IMR-90 (cell line): ENCODE results near the gene PEX10. TPM values are rescaled to one million over a fixed set of nuclear protein-coding genes. Genes with fewer than 3 reads are reported as not detected.

Source experiments
- ATAC-seq: fragments of 200-7000 bp; cut with Tn5 transposase; 2 replicates; pipeline ENCODE4 v1.9.1; 2020; ENCODE audit warnings: low read depth, mild to moderate bottlenecking, moderate library complexity
- BruUV-seq: library from RNA; stranded (reverse); fragments of 400-500 nt; replicated peaks from 2 replicates; lab custom pipeline; 2021; lab: Mats Ljungman, UMichigan
- CTCF ChIA-PET: fragments of 300-600 bp; formaldehyde crosslinking; extraction: SDS; loops from one replicate; lab custom pipeline; 2021; ENCODE audit warnings: antibody characterized with exemption; lab: Yijun Ruan, JAX
- POLR2A ChIA-PET: fragments of 300-600 bp; sonication (Branson Sonifier 250); formaldehyde crosslinking; loops from one replicate; lab custom pipeline; 2022; ENCODE audit warnings: antibody characterized with exemption; ENCODE audit not compliant: unreplicated experiment; lab: Charles Lee
- DNase-seq: peaks from one replicate; pipeline ENCODE4 v3.0.0; 2013
- H2AFZ ChIP-seq: replicated peaks from 2 replicates; pipeline ENCODE3; 2013; ENCODE audit warnings: low read length, mild to moderate bottlenecking; ENCODE audit not compliant: poor library complexity
- H2AK5ac ChIP-seq: 2 replicates; pipeline ENCODE4 v1.6.1; 2013; ENCODE audit warnings: low read depth, low read length, inconsistent platforms
- H2AK9ac ChIP-seq: replicated peaks from 2 replicates; pipeline ENCODE3; 2013; ENCODE audit warnings: mild to moderate bottlenecking, low read depth, low read length, moderate library complexity; ENCODE audit not compliant: poor library complexity
- H2BK120ac ChIP-seq: 2 replicates; pipeline ENCODE4 v1.6.1; 2013; ENCODE audit warnings: low read depth, low read length, inconsistent platforms
- H2BK15ac ChIP-seq: 3 replicates; pipeline ENCODE4 v1.6.1; 2013; ENCODE audit warnings: low read depth, low read length, inconsistent platforms
- H2BK20ac ChIP-seq: 2 replicates; pipeline ENCODE4 v1.6.1; 2013; ENCODE audit warnings: low read depth, mild to moderate bottlenecking, inconsistent platforms, low read length, moderate library complexity
- H2BK5ac ChIP-seq: 2 replicates; pipeline ENCODE4 v1.6.1; 2013; ENCODE audit warnings: mild to moderate bottlenecking, low read depth, low read length, inconsistent platforms; ENCODE audit not compliant: poor library complexity, severe bottlenecking
- H3K14ac ChIP-seq: replicated peaks from 2 replicates; pipeline ENCODE4 v1.6.1; 2013; ENCODE audit warnings: low read depth, low read length, inconsistent platforms
- H3K18ac ChIP-seq: 2 replicates; pipeline ENCODE4 v1.6.1; 2013; ENCODE audit warnings: low read depth, low read length, control low read depth
- H3K23ac ChIP-seq: 2 replicates; pipeline ENCODE4 v1.6.1; 2013; ENCODE audit warnings: low read depth, low read length, inconsistent platforms
- H3K27ac ChIP-seq: 2 replicates; pipeline ENCODE4 v1.5.1; 2013; ENCODE audit warnings: mild to moderate bottlenecking, control low read depth, low read length; ENCODE audit not compliant: insufficient read depth
- H3K27me3 ChIP-seq: 2 replicates; pipeline ENCODE4 v1.6.1; 2013; ENCODE audit warnings: low read length; ENCODE audit not compliant: control insufficient read depth, insufficient read depth
- H3K36me3 ChIP-seq: 2 replicates; pipeline ENCODE4 v1.6.1; 2013; ENCODE audit warnings: low read length, mixed read lengths; ENCODE audit not compliant: control insufficient read depth, insufficient read depth
- H3K4ac ChIP-seq: 2 replicates; pipeline ENCODE4 v1.6.1; 2013; ENCODE audit warnings: low read depth, low read length, inconsistent platforms
- H3K4me1 ChIP-seq: 2 replicates; pipeline ENCODE4 v1.6.1; 2013; ENCODE audit warnings: low read length, mixed read lengths; ENCODE audit not compliant: control insufficient read depth, insufficient read depth
- H3K4me2 ChIP-seq: 2 replicates; pipeline ENCODE4 v1.6.1; 2013; ENCODE audit warnings: low read depth, mild to moderate bottlenecking, control low read depth, low read length, moderate library complexity
- H3K4me3 ChIP-seq: 2 replicates; pipeline ENCODE4 v1.5.1; 2013; ENCODE audit warnings: low read depth, mild to moderate bottlenecking, control low read depth, low read length, moderate library complexity; ENCODE audit not compliant: insufficient read depth
- H3K56ac ChIP-seq: 2 replicates; pipeline ENCODE4 v1.6.1; 2013; ENCODE audit warnings: low read length, inconsistent platforms; ENCODE audit not compliant: insufficient read depth; ENCODE audit errors: extremely low read depth
- H3K79me1 ChIP-seq, 2 experiments: 2 replicates each; pipeline ENCODE4 v1.6.1; 2013; ENCODE audit warnings: low read length in 2 of 2, inconsistent platforms in 1 of 2, low read depth in 1 of 2
- H3K9ac ChIP-seq: 2 replicates; pipeline ENCODE4 v1.6.1; 2013; ENCODE audit warnings: low read depth, low read length, control low read depth
- H3K9me1 ChIP-seq: 2 replicates; pipeline ENCODE4 v1.6.1; 2013; ENCODE audit warnings: low read length, inconsistent platforms; ENCODE audit not compliant: insufficient read depth
- H3K9me3 ChIP-seq: 2 replicates; pipeline ENCODE4 v1.6.1; 2013; ENCODE audit warnings: low read length; ENCODE audit not compliant: control insufficient read depth, insufficient read depth
- H4K20me1 ChIP-seq: 2 replicates; pipeline ENCODE4 v1.6.1; 2013; ENCODE audit warnings: low read length, inconsistent platforms; ENCODE audit not compliant: insufficient read depth
- H4K5ac ChIP-seq: 2 replicates; pipeline ENCODE4 v1.6.1; 2013; ENCODE audit warnings: mild to moderate bottlenecking, low read depth, low read length, control low read depth
- H4K8ac ChIP-seq, 2 experiments: 2 replicates each; pipeline ENCODE4 v1.6.1; 2013; ENCODE audit warnings: low read depth in 2 of 2, low read length in 2 of 2, control low read depth in 1 of 2, inconsistent platforms in 1 of 2
- H4K91ac ChIP-seq: 2 replicates; pipeline ENCODE4 v1.6.1; 2013; ENCODE audit warnings: low read depth, low read length, inconsistent platforms; ENCODE audit not compliant: insufficient read depth
- CEBPB ChIP-seq: IDR thresholded peaks from 2 replicates; pipeline ENCODE4 v1.6.1; 2012; ENCODE audit warnings: low read depth, low read length, improper control_type of control experiment
- FOS ChIP-seq: fragments of 150-350 bp; IDR thresholded peaks from 2 replicates; pipeline ENCODE4 v1.6.1; 2016; ENCODE audit warnings: low read depth, low read length
- MAFK ChIP-seq: IDR thresholded peaks from 2 replicates; pipeline ENCODE4 v1.6.1; 2012; ENCODE audit warnings: low read depth, low read length, improper control_type of control experiment
- MXI1 ChIP-seq: IDR thresholded peaks from 2 replicates; pipeline ENCODE4 v1.6.1; 2012; ENCODE audit warnings: low read depth, mild to moderate bottlenecking, low read length, moderate library complexity, borderline replicate concordance
- RAD21 ChIP-seq: IDR thresholded peaks from 2 replicates; pipeline ENCODE4 v1.6.1; 2012; ENCODE audit warnings: low read length, improper control_type of control experiment
- RCOR1 ChIP-seq: IDR thresholded peaks from 2 replicates; pipeline ENCODE4 v1.6.1; 2012; ENCODE audit warnings: mild to moderate bottlenecking, low read length, improper control_type of control experiment; ENCODE audit not compliant: insufficient replicate concordance
- SMC3 ChIP-seq: fragments of 150-350 bp; IDR thresholded peaks from 2 replicates; pipeline ENCODE4 v1.6.1; 2016; ENCODE audit warnings: low read depth, mild to moderate bottlenecking, antibody characterized with exemption, low read length, moderate library complexity
- WGBS, 2 experiments: methylation state at CpG; one replicate each; pipeline versions ENCODE4 v1.1.5 to v1.1.7; 2013; ENCODE audit warnings: missing lambda C conversion rate in 2 of 2; ENCODE audit not compliant: insufficient read length in 1 of 2; ENCODE audit errors: extremely low coverage in 2 of 2; 5-methylcytosine and 5-hydroxymethylcytosine counted together
- dilution Hi-C: fragments of 300-500 bp; cut with HindIII; formaldehyde crosslinking; loops from one replicate; pipeline ENCODE4 v1.14.3; 2018; ENCODE audit warnings: low sequenced_read_pairs; ENCODE audit not compliant: unreplicated experiment
- in situ Hi-C: fragments of 300-500 bp; cut with MboI; formaldehyde crosslinking; loops from 3 replicates; pipeline ENCODE4 v1.14.3; 2019; ENCODE audit warnings: low sequenced_read_pairs, inconsistent platforms, mixed read lengths
- intact Hi-C: fragments of 100-400 bp; cut with micrococcal nuclease; formaldehyde crosslinking; loops from 2 replicates; pipeline ENCODE4 v1.10.0; 2022
- polyA plus RNA-seq, 3 experiments: library from polyadenylated mRNA; depleted of rRNA; stranded (reverse); fragments of >200 nt; gene quantifications; 2 replicates each; pipeline ENCODE4 v1.2.3, GENCODE V29; 2012; ENCODE audit warnings: low replicate concordance in 1 of 3
- total RNA-seq: library from RNA; depleted of rRNA; stranded (reverse); fragments of >200 nt; gene quantifications from 2 replicates; pipeline ENCODE4 v1.2.3, GENCODE V29; 2012
- TF ChIP-seq, protein P1 (sequence below): conservative IDR thresholded peaks from 2 replicates; pipeline ENCODE4 v1.5.1; 2012; ENCODE audit warnings: mild to moderate bottlenecking, low read depth, low read length, improper control_type of control experiment
- TF ChIP-seq, protein P2 (sequence below): fragments of 150-350 bp; IDR thresholded peaks from 2 replicates; pipeline ENCODE4 v1.6.1; 2017; ENCODE audit warnings: mild to moderate bottlenecking, antibody characterized with exemption, low read length, low read depth

Gene PEX10
- total and polyA plus RNA-seq, 2 of the 4 experiments (the other 2 are of a cell fraction) = 16.9 to 19.7 TPM

GRCh38 chr1:2400576-2400909 is 11.8 kb downstream of the PEX10 start:
- H2BK5ac ChIP-seq = no peak overlapping the region
- no TSS peak for BruUV-seq
- no peak overlapping the region for H3K9ac ChIP-seq
- peaks cover 51% of the 10 kb centered on the region for H4K20me1 ChIP-seq
- no peak overlapping the region for H3K18ac ChIP-seq
- TF ChIP-seq FOS (no peak), MAFK (no peak), MXI1 (no peak), RCOR1 (no peak), SMC3 (no peak), CEBPB (no peak), RAD21 (no peak)
- TF ChIP-seq, protein P1, sequence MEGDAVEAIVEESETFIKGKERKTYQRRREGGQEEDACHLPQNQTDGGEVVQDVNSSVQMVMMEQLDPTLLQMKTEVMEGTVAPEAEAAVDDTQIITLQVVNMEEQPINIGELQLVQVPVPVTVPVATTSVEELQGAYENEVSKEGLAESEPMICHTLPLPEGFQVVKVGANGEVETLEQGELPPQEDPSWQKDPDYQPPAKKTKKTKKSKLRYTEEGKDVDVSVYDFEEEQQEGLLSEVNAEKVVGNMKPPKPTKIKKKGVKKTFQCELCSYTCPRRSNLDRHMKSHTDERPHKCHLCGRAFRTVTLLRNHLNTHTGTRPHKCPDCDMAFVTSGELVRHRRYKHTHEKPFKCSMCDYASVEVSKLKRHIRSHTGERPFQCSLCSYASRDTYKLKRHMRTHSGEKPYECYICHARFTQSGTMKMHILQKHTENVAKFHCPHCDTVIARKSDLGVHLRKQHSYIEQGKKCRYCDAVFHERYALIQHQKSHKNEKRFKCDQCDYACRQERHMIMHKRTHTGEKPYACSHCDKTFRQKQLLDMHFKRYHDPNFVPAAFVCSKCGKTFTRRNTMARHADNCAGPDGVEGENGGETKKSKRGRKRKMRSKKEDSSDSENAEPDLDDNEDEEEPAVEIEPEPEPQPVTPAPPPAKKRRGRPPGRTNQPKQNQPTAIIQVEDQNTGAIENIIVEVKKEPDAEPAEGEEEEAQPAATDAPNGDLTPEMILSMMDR = no peak
- TF ChIP-seq, protein P2, sequence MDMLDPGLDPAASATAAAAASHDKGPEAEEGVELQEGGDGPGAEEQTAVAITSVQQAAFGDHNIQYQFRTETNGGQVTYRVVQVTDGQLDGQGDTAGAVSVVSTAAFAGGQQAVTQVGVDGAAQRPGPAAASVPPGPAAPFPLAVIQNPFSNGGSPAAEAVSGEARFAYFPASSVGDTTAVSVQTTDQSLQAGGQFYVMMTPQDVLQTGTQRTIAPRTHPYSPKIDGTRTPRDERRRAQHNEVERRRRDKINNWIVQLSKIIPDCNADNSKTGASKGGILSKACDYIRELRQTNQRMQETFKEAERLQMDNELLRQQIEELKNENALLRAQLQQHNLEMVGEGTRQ = no peak
- ATAC-seq (no peak), DNase-seq (no peak)
- no peak overlapping the region for H4K91ac ChIP-seq
- ChIA-PET POLR2A (no interaction called here), CTCF (no interaction called here)
- intact Hi-C loops = no loop called here
- H2AK5ac ChIP-seq = no peak overlapping the region
- peaks cover 26 to 69% of the 10 kb centered on the region in 2 experiments for H3K79me1 ChIP-seq
- no peak overlapping the region for H2BK15ac ChIP-seq
- 73% methylated on average over 7 of the region's 10 CpGs; no CpG with 5 or more reads in 1 of the 2 experiments for WGBS, 2 experiments
- H2BK20ac ChIP-seq = no peak overlapping the region
- H3K27ac ChIP-seq = no peak overlapping the region
- H4K8ac ChIP-seq = no peak overlapping the region
- no peak overlapping the region for H3K4me2 ChIP-seq
- peaks cover 86% of the 10 kb centered on the region for H3K36me3 ChIP-seq
- dilution Hi-C loops = no loop called here
- H3K56ac ChIP-seq = no peak overlapping the region
- no peaks in the 10 kb centered on the region for H3K9me3 ChIP-seq
- peaks cover under 1% of the 10 kb centered on the region; the same call in 1 of the 2 replicates for H3K4me1 ChIP-seq
- no peak overlapping the region for H2BK120ac ChIP-seq
- H4K5ac ChIP-seq = no peak overlapping the region
- no peak overlapping the region for H2AFZ ChIP-seq
- H3K14ac ChIP-seq = no peak overlapping the region
- H3K4ac ChIP-seq = no peak overlapping the region
- no peak overlapping the region for H3K4me3 ChIP-seq
- no peak overlapping the region; the same call in 1 of the 2 replicates for H3K23ac ChIP-seq
- H2AK9ac ChIP-seq = no peak overlapping the region
- H3K9me1 ChIP-seq = no peaks in the 10 kb centered on the region; the same call in 1 of the 2 replicates
- in situ Hi-C loops = loop anchor here (25.0 kb wide), 1 partner anchor 912 kb away; no protein-coding TSS in a partner anchor
- no peaks in the 10 kb centered on the region for H3K27me3 ChIP-seq
